Measurements from ENCODE around the gene KLF1. TPM values are rescaled to one million over a fixed set of nuclear protein-coding genes. Genes with fewer than 3 reads are reported as not detected.

Gene KLF1
- total RNA-seq, 2 donors from 2014 or later: 0.26 TPM; not detected in 1

DNA sequence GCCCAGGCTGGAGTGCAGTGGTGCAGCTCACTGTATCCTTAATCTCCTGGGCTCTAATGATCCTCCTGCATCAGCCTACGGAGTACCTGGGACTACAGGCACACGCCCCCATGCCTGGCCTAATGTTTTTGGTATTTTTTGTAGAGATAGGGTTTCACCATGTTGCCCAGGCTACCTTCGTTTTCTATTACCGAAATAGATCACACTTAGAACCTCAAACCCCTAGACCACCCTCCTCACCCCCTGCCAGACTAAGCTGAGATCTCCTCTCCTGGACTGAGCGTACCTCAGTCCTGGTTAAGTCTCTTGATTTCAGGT lies 391 bp downstream of the KLF1 start:
- no peak overlapping the region for H3K27ac ChIP-seq
- TF ChIP-seq, protein P1, sequence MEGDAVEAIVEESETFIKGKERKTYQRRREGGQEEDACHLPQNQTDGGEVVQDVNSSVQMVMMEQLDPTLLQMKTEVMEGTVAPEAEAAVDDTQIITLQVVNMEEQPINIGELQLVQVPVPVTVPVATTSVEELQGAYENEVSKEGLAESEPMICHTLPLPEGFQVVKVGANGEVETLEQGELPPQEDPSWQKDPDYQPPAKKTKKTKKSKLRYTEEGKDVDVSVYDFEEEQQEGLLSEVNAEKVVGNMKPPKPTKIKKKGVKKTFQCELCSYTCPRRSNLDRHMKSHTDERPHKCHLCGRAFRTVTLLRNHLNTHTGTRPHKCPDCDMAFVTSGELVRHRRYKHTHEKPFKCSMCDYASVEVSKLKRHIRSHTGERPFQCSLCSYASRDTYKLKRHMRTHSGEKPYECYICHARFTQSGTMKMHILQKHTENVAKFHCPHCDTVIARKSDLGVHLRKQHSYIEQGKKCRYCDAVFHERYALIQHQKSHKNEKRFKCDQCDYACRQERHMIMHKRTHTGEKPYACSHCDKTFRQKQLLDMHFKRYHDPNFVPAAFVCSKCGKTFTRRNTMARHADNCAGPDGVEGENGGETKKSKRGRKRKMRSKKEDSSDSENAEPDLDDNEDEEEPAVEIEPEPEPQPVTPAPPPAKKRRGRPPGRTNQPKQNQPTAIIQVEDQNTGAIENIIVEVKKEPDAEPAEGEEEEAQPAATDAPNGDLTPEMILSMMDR (IDR thresholded peaks at IDR 0.05): no peak
- peaks cover 0 to 23% of the 10 kb centered on the region in 2 donors for H3K4me1 ChIP-seq
- peaks cover 0 to 15% of the 10 kb centered on the region in 2 donors for H3K27me3 ChIP-seq
- H3K9me3 ChIP-seq: peaks cover 0 to 9% of the 10 kb centered on the region in 2 donors
- no peak overlapping the region for H3K4me3 ChIP-seq
- no peak for DNase-seq (ENCODE audit: low spot score)
- H3K36me3 ChIP-seq: no peaks in the 10 kb centered on the region

DNA sequence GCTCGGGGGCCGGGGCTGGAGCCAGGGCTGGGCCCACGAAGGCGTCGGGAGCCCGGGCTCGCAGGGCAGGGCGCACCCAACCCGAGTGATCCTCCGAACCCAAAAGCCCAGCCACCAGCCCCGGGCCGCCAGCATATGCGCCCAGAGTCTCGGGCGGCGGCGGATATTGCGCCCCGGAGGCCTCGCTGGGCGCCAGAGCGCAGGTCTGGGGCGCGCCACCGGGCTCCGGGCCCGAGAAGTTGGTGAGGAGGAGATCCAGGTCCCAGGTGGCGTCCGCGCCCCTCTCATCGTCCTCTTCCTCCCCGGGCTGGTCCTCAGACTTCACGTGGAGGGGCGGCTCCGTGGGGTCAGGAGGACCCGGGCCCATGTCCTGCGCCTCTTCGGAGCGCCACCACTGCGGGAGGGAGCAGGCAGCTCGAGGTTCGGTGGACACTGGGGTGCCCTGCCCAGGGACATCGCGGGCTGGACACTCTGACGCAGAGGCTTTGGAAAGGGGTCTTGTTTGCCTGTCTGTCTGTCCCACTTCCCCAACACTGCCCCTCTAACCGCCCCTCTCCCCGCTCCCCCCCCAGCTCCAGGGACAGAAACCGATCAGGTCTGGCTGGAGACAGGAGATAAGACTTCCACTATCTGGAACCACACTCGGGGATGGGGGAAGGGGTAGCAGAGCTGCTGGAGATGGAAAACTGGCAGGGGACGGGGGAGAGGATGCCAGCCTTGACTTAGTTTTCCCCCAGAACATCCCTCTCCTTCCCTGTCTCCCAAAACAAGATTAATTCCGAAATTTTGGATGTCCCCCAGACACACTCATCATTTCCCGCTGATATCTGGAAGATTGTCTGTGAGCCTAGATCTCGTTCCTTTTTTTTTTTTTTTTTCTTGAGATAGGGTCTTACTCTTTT lies 1.0 kb downstream of the KLF1 start:
- Histone ChIP-seq H3K4me1 (peaks cover 0 to 22% of the 10 kb centered on the region in 2 donors), H3K27me3 (peaks cover 0 to 15% of the 10 kb centered on the region in 2 donors), H3K27ac (no peak overlapping the region), H3K36me3 (no peaks in the 10 kb centered on the region), H3K9me3 (peaks cover 0 to 9% of the 10 kb centered on the region in 2 donors), H3K4me3 (peak overlapping the region in 1 of 2 donors; percentile 31)
- TF ChIP-seq, protein P1 (IDR thresholded peaks at IDR 0.05): no peak
- DNase-seq (ENCODE audit: low spot score): no peak

GRCh38 chr19:12884926-12885748 lies 1.9 kb downstream of the KLF1 start:
- no peaks in the 10 kb centered on the region for H3K36me3 ChIP-seq
- H3K27me3 ChIP-seq: peaks cover 0 to 15% of the 10 kb centered on the region in 2 donors
- no peak for DNase-seq (ENCODE audit: low spot score)
- TF ChIP-seq, protein P1 (IDR thresholded peaks at IDR 0.05): peak; percentile 38 to 69
- H3K4me3 ChIP-seq: peak overlapping the region in 1 of 2 donors; percentile 31
- peaks cover 0 to 9% of the 10 kb centered on the region in 2 donors for H3K9me3 ChIP-seq
- peaks cover 0 to 26% of the 10 kb centered on the region in 2 donors for H3K4me1 ChIP-seq
- H3K27ac ChIP-seq: no peak overlapping the region

GRCh38 chr19:12884627-12884925 lies 2.4 kb downstream of the KLF1 start:
- peaks cover 0 to 26% of the 10 kb centered on the region in 2 donors for H3K4me1 ChIP-seq
- no peak overlapping the region for H3K4me3 ChIP-seq
- peaks cover 0 to 15% of the 10 kb centered on the region in 2 donors for H3K27me3 ChIP-seq
- no peak overlapping the region for H3K27ac ChIP-seq
- H3K36me3 ChIP-seq: no peaks in the 10 kb centered on the region
- DNase-seq (ENCODE audit: low spot score): no peak
- TF ChIP-seq, protein P1 (IDR thresholded peaks at IDR 0.05): no peak
- H3K9me3 ChIP-seq: peaks cover 0 to 9% of the 10 kb centered on the region in 2 donors

DNA sequence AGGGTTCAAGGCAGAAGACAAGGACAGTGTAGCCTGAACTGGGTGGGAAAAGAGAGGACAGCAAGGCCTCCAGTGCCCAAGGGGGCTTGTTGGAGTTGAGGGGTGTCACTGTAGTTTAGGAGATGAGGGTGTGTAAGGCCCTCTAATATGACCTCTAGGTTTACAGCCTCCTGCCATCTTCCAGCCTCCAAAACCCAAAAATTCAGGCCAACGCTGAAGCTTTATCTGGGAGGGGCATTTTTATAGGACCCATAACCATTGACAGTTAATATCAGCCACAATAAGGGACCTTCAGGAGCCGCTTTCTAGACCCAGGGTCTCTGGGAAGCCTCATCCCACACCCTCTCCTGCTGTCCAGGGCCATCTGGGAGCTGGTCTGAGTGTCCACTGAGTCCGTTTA lies 2.8 kb downstream of the KLF1 start:
- H3K36me3 ChIP-seq: no peaks in the 10 kb centered on the region
- peaks cover 0 to 15% of the 10 kb centered on the region in 2 donors for H3K27me3 ChIP-seq
- H3K9me3 ChIP-seq: peaks cover 0 to 9% of the 10 kb centered on the region in 2 donors
- TF ChIP-seq, protein P1 (IDR thresholded peaks at IDR 0.05): no peak
- H3K4me1 ChIP-seq: peaks cover 0 to 26% of the 10 kb centered on the region in 2 donors
- H3K4me3 ChIP-seq: no peak overlapping the region
- no peak for DNase-seq (ENCODE audit: low spot score)
- no peak overlapping the region for H3K27ac ChIP-seq
